ENCODE data around the gene IL1RN. TPM values are rescaled to one million over a fixed set of nuclear protein-coding genes. Genes with fewer than 3 reads are reported as not detected.

IL1RN gene
- total and polyA plus RNA-seq, 2 of the 13 experiments (the other 11 are each of a cell fraction or from before 2014, with no cell fraction given): 21.2 to 101 TPM

DNA sequence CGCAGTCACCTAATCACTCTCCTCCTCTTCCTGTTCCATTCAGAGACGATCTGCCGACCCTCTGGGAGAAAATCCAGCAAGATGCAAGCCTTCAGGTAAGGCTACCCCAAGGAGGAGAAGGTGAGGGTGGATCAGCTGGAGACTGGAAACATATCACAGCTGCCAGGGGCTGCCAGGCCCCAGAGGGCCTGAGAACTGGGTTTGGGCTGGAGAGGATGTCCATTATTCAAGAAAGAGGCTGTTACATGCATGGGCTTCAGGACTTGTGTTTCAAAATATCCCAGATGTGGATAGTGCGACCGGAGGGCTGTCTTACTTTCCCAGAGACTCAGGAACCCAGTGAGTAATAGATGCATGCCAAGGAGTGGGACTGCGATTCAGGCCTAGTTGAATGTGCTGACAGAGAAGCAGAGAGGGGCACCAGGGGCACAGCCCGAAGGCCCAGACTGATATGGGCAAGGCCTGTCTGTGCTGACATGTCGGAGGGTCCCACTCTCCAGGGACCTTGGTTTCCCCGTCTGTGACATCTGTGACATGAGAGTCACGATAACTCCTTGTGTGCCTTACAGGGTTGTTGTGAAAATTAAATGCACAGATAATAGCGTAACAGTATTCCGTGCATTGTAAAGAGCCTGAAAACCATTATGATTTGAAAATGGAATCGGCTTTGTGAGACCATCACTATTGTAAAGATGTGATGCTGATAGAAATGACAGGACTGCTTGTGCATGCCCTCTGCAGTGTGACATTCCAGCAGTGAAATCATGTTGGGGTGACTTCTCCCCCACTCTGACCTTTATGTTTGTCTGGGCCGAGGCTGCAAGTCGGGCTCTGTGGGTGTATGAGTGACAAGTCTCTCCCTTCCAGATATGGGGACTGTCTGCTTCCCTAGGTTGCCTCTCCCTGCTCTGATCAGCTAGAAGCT is 510 bp downstream of the IL1RN start (continued):
- TF ChIP-seq, protein P1, sequence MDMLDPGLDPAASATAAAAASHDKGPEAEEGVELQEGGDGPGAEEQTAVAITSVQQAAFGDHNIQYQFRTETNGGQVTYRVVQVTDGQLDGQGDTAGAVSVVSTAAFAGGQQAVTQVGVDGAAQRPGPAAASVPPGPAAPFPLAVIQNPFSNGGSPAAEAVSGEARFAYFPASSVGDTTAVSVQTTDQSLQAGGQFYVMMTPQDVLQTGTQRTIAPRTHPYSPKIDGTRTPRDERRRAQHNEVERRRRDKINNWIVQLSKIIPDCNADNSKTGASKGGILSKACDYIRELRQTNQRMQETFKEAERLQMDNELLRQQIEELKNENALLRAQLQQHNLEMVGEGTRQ (IDR thresholded peaks at IDR 0.05; ENCODE audit: low read depth, low read length): no peak
- TF ChIP-seq, protein P1 (CRISPR knock-in tag; IDR thresholded peaks at IDR 0.05; ENCODE audit: borderline replicate concordance): no peak
- no peak for TF ChIP-seq SP5 (CRISPR knock-in tag; IDR thresholded peaks at IDR 0.05; ENCODE audit: borderline replicate concordance, low read depth)
- TF ChIP-seq POLR2G (IDR thresholded peaks at IDR 0.05; ENCODE audit: low read depth, low read length): no peak
- no peak for TF ChIP-seq ZNF329 (CRISPR knock-in tag; IDR thresholded peaks at IDR 0.05; ENCODE audit: low read depth)
- no peak for TF ChIP-seq HOXA3 (CRISPR knock-in tag; IDR thresholded peaks at IDR 0.05)
- TF ChIP-seq, protein P2, sequence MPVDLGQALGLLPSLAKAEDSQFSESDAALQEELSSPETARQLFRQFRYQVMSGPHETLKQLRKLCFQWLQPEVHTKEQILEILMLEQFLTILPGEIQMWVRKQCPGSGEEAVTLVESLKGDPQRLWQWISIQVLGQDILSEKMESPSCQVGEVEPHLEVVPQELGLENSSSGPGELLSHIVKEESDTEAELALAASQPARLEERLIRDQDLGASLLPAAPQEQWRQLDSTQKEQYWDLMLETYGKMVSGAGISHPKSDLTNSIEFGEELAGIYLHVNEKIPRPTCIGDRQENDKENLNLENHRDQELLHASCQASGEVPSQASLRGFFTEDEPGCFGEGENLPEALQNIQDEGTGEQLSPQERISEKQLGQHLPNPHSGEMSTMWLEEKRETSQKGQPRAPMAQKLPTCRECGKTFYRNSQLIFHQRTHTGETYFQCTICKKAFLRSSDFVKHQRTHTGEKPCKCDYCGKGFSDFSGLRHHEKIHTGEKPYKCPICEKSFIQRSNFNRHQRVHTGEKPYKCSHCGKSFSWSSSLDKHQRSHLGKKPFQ (CRISPR knock-in tag; IDR thresholded peaks at IDR 0.05; ENCODE audit: insufficient replicate concordance): no peak
- no peak for TF ChIP-seq SIX1 (CRISPR knock-in tag; IDR thresholded peaks at IDR 0.05; ENCODE audit: borderline replicate concordance)
